Activated T-helper 1 cell treated with anti-CD3 and anti-CD28 coated beads, Interleukin-12 subunit alpha, Interleukin-12 subunit beta, Interleukin-2, Interleukin-4 antibody, amounts not matched to agents 30 ng/mL and 10 ng/mL and 1 ng/mL, durations not matched to agents 14 hours and 24 hours and 36 hours (primary cell): ENCODE data around the gene PLXNB3. TPM values are rescaled to one million over a fixed set of nuclear protein-coding genes. Genes with fewer than 3 reads are reported as not detected.

Experiments used
- DNase-seq: peaks from one replicate; pipeline ENCODE4 v3.0.0; 2021; ENCODE audit warnings: low spot score
- H3K27ac Mint-ChIP-seq: one replicate; pipeline ENCODE4 v1.8.0; 2021; ENCODE audit warnings: mild to moderate bottlenecking, mixed read lengths
- H3K27me3 Mint-ChIP-seq: one replicate; pipeline ENCODE4 v1.8.0; 2022; ENCODE audit warnings: mild to moderate bottlenecking, moderate library complexity, mixed read lengths; ENCODE audit not compliant: insufficient read depth
- H3K36me3 Mint-ChIP-seq: one replicate; pipeline ENCODE4 v1.8.0; 2021; ENCODE audit warnings: low read depth, mixed read lengths
- H3K4me1 Mint-ChIP-seq: one replicate; pipeline ENCODE4 v1.8.0; 2021; ENCODE audit warnings: low read depth, mixed read lengths
- H3K4me3 Mint-ChIP-seq: one replicate; pipeline ENCODE4 v1.8.0; 2021; ENCODE audit warnings: mild to moderate bottlenecking, moderate library complexity, mixed read lengths
- H3K9me3 Mint-ChIP-seq: one replicate; pipeline ENCODE4 v1.8.0; 2021; ENCODE audit warnings: mixed read lengths
- intact Hi-C: fragments of 100-400 bp; cut with micrococcal nuclease; formaldehyde crosslinking; loops from one replicate; pipeline ENCODE4 v1.15.1; 2024
- total RNA-seq: library from RNA; stranded (reverse); gene quantifications from 2 replicates; pipeline ENCODE4 v1.2.3, GENCODE V29; 2022

Gene PLXNB3
- total RNA-seq, 1 donor from 2014 or later = 0.21 TPM

GRCh38 chrX:153799326-153799725, 35.3 kb downstream of the PLXNB3 start:
- Mint-ChIP-seq H3K36me3 (peaks cover 13% of the 10 kb centered on the region), H3K4me1 (peaks cover 9% of the 10 kb centered on the region), H3K4me3 (no peak overlapping the region), H3K9me3 (no peaks in the 10 kb centered on the region), H3K27me3 (no peaks in the 10 kb centered on the region), H3K27ac (no peak overlapping the region)
- intact Hi-C loops = no loop called here
- DNase-seq = no peak

- peaks cover 13% of the 10 kb centered on the region for H3K36me3 Mint-ChIP-seq
- no peak overlapping the region for H3K4me3 Mint-ChIP-seq
- no peaks in the 10 kb centered on the region for H3K9me3 Mint-ChIP-seq
- no peak for DNase-seq
- intact Hi-C loops = no loop called here
- H3K4me1 Mint-ChIP-seq = peaks cover 9% of the 10 kb centered on the region
- H3K27me3 Mint-ChIP-seq = no peaks in the 10 kb centered on the region
- no peak overlapping the region for H3K27ac Mint-ChIP-seq
Observed at GRCh38 chrX:153800177-153800722, 36.2 kb downstream of the PLXNB3 start.

- peaks cover 9% of the 10 kb centered on the region for H3K4me1 Mint-ChIP-seq
- intact Hi-C loops = no loop called here
- peaks cover 13% of the 10 kb centered on the region for H3K36me3 Mint-ChIP-seq
- no peak for DNase-seq
- no peaks in the 10 kb centered on the region for H3K27me3 Mint-ChIP-seq
- H3K4me3 Mint-ChIP-seq = no peak overlapping the region
- no peaks in the 10 kb centered on the region for H3K9me3 Mint-ChIP-seq
- H3K27ac Mint-ChIP-seq = no peak overlapping the region
Observed at GRCh38 chrX:153800746-153801145, 36.7 kb downstream of the PLXNB3 start.

GRCh38 chrX:153801669-153802068, 37.6 kb downstream of the PLXNB3 start:
- H3K4me3 Mint-ChIP-seq = no peak overlapping the region
- intact Hi-C loops = no loop called here
- no peaks in the 10 kb centered on the region for H3K9me3 Mint-ChIP-seq
- H3K27ac Mint-ChIP-seq = no peak overlapping the region
- H3K27me3 Mint-ChIP-seq = no peaks in the 10 kb centered on the region
- H3K36me3 Mint-ChIP-seq = peaks cover 4% of the 10 kb centered on the region
- no peaks in the 10 kb centered on the region for H3K4me1 Mint-ChIP-seq
- no peak for DNase-seq

- Mint-ChIP-seq H3K27me3 (no peaks in the 10 kb centered on the region), H3K4me1 (no peaks in the 10 kb centered on the region), H3K27ac (no peak overlapping the region), H3K36me3 (peaks cover 3% of the 10 kb centered on the region), H3K9me3 (no peaks in the 10 kb centered on the region), H3K4me3 (no peak overlapping the region)
- intact Hi-C loops = no loop called here
- DNase-seq = no peak
Observed at GRCh38 chrX:153802513-153803045, 38.5 kb downstream of the PLXNB3 start.

- no peak for DNase-seq
- Mint-ChIP-seq H3K27me3 (no peaks in the 10 kb centered on the region), H3K9me3 (no peaks in the 10 kb centered on the region), H3K4me1 (no peaks in the 10 kb centered on the region), H3K27ac (no peak overlapping the region), H3K4me3 (no peak overlapping the region), H3K36me3 (no peaks in the 10 kb centered on the region)
- intact Hi-C loops = no loop called here
Observed at GRCh38 chrX:153803211-153804099, 39.4 kb downstream of the PLXNB3 start.

GRCh38 chrX:153804100-153804595, 40.1 kb downstream of the PLXNB3 start:
- no peaks in the 10 kb centered on the region for H3K36me3 Mint-ChIP-seq
- H3K4me3 Mint-ChIP-seq = no peak overlapping the region
- DNase-seq = no peak
- no peaks in the 10 kb centered on the region for H3K27me3 Mint-ChIP-seq
- H3K27ac Mint-ChIP-seq = no peak overlapping the region
- no peaks in the 10 kb centered on the region for H3K9me3 Mint-ChIP-seq
- intact Hi-C loops = no loop called here
- H3K4me1 Mint-ChIP-seq = no peaks in the 10 kb centered on the region

GRCh38 chrX:153804621-153805020, 40.6 kb downstream of the PLXNB3 start:
- H3K27me3 Mint-ChIP-seq = no peaks in the 10 kb centered on the region
- no peaks in the 10 kb centered on the region for H3K4me1 Mint-ChIP-seq
- no peaks in the 10 kb centered on the region for H3K9me3 Mint-ChIP-seq
- intact Hi-C loops = no loop called here
- no peaks in the 10 kb centered on the region for H3K36me3 Mint-ChIP-seq
- H3K4me3 Mint-ChIP-seq = no peak overlapping the region
- no peak overlapping the region for H3K27ac Mint-ChIP-seq
- DNase-seq = no peak

GRCh38 chrX:153805436-153805835, 41.4 kb downstream of the PLXNB3 start:
- Mint-ChIP-seq H3K4me1 (no peaks in the 10 kb centered on the region), H3K4me3 (no peak overlapping the region), H3K27me3 (no peaks in the 10 kb centered on the region), H3K9me3 (no peaks in the 10 kb centered on the region), H3K36me3 (no peaks in the 10 kb centered on the region), H3K27ac (no peak overlapping the region)
- intact Hi-C loops = no loop called here
- no peak for DNase-seq

GRCh38 chrX:153806999-153807575, 43.0 kb downstream of the PLXNB3 start:
- Mint-ChIP-seq H3K4me3 (no peak overlapping the region), H3K27me3 (peaks cover 3% of the 10 kb centered on the region), H3K36me3 (no peaks in the 10 kb centered on the region), H3K4me1 (no peaks in the 10 kb centered on the region), H3K9me3 (no peaks in the 10 kb centered on the region), H3K27ac (no peak overlapping the region)
- DNase-seq = no peak
- intact Hi-C loops = no loop called here

GRCh38 chrX:153807976-153808375, 43.9 kb downstream of the PLXNB3 start:
- no peak overlapping the region for H3K4me3 Mint-ChIP-seq
- DNase-seq = no peak
- no peaks in the 10 kb centered on the region for H3K9me3 Mint-ChIP-seq
- no peaks in the 10 kb centered on the region for H3K36me3 Mint-ChIP-seq
- H3K27ac Mint-ChIP-seq = no peak overlapping the region
- H3K4me1 Mint-ChIP-seq = no peaks in the 10 kb centered on the region
- intact Hi-C loops = no loop called here
- H3K27me3 Mint-ChIP-seq = peaks cover 5% of the 10 kb centered on the region

- DNase-seq = no peak
- Mint-ChIP-seq H3K9me3 (no peaks in the 10 kb centered on the region), H3K4me3 (no peak overlapping the region), H3K27me3 (peaks cover 17% of the 10 kb centered on the region), H3K4me1 (peaks cover 8% of the 10 kb centered on the region), H3K27ac (no peak overlapping the region), H3K36me3 (no peaks in the 10 kb centered on the region)
- intact Hi-C loops = no loop called here
Observed at GRCh38 chrX:153812220-153812619, 48.2 kb downstream of the PLXNB3 start.

- peaks cover 21% of the 10 kb centered on the region for H3K27me3 Mint-ChIP-seq
- DNase-seq = no peak
- no peak overlapping the region for H3K4me3 Mint-ChIP-seq
- H3K4me1 Mint-ChIP-seq = peaks cover 13% of the 10 kb centered on the region
- H3K36me3 Mint-ChIP-seq = no peaks in the 10 kb centered on the region
- intact Hi-C loops = no loop called here
- H3K9me3 Mint-ChIP-seq = no peaks in the 10 kb centered on the region
- no peak overlapping the region for H3K27ac Mint-ChIP-seq
Observed at GRCh38 chrX:153813161-153813560, 49.1 kb downstream of the PLXNB3 start.
